Keratinocyte (primary cell): ENCODE measurements around the gene CELSR3. TPM values are rescaled to one million over a fixed set of nuclear protein-coding genes. Genes with fewer than 3 reads are reported as not detected.

Experiments used
- DNase-seq: peaks from one replicate; pipeline ENCODE4 v3.0.0-alpha.2; 2011; ENCODE audit warnings: low read depth, missing footprints, low spot score
- FAIRE-seq: peaks from 2 replicates; lab custom pipeline; 2011; peaks lifted over from hg19 to GRCh38; lab: Jason Lieb, UNC
- H2AFZ ChIP-seq: 2 replicates; pipeline ENCODE4 v1.6.0; 2012; ENCODE audit warnings: low read length, control low read depth, inconsistent platforms; ENCODE audit not compliant: control insufficient read depth
- H3K27ac ChIP-seq: 2 replicates; pipeline ENCODE4 v1.5.1; 2011; ENCODE audit warnings: low read length; ENCODE audit not compliant: control insufficient read depth, insufficient read depth
- H3K27me3 ChIP-seq: 3 replicates; pipeline ENCODE4 v1.6.0; 2011; ENCODE audit warnings: low read length; ENCODE audit not compliant: control insufficient read depth, insufficient read depth; ENCODE audit errors: extremely low read depth
- H3K36me3 ChIP-seq, 2 experiments: 2 replicates in 1 of 2; 3 replicates in 1 of 2; pipeline ENCODE4 v1.5.1; 2011; ENCODE audit warnings: low read length in 2 of 2, mild to moderate bottlenecking in 1 of 2; ENCODE audit not compliant: control insufficient read depth in 2 of 2, insufficient read depth in 2 of 2; ENCODE audit errors: extremely low read depth in 1 of 2
- H3K4me1 ChIP-seq: 3 replicates; pipeline ENCODE4 v1.5.1; 2011; ENCODE audit warnings: low read length; ENCODE audit not compliant: control insufficient read depth, insufficient read depth; ENCODE audit errors: extremely low read depth
- H3K4me2 ChIP-seq: 3 replicates; pipeline ENCODE4 v1.6.0; 2011; ENCODE audit warnings: low read depth, low read length; ENCODE audit not compliant: control insufficient read depth, insufficient read depth; ENCODE audit errors: extremely low read depth
- H3K4me3 ChIP-seq, 3 experiments: fragments of 200-600 bp in 1 of 3; sonication (generic) in 1 of 3; 2 replicates in 2 of 3; 3 replicates in 1 of 3; pipeline ENCODE4 v1.5.1; 2011 to 2016; ENCODE audit warnings: low read length in 3 of 3, mild to moderate bottlenecking in 3 of 3, control low read depth in 2 of 3, inconsistent platforms in 1 of 3, low read depth in 1 of 3, mixed read lengths in 1 of 3, mixed run types in 1 of 3, moderate library complexity in 1 of 3; ENCODE audit not compliant: control insufficient read depth in 2 of 3, insufficient read depth in 2 of 3; ENCODE audit errors: extremely low read depth in 1 of 3
- H3K79me2 ChIP-seq: 2 replicates; pipeline ENCODE4 v1.6.0; 2012; ENCODE audit warnings: low read length; ENCODE audit not compliant: control insufficient read depth, insufficient read depth
- H3K9ac ChIP-seq: 3 replicates; pipeline ENCODE4 v1.6.0; 2011; ENCODE audit warnings: low read length; ENCODE audit not compliant: control insufficient read depth, insufficient read depth; ENCODE audit errors: extremely low read depth
- H3K9me1 ChIP-seq: 3 replicates; pipeline ENCODE4 v1.6.0; 2011; ENCODE audit warnings: low read length; ENCODE audit not compliant: control insufficient read depth, insufficient read depth; ENCODE audit errors: extremely low read depth
- H3K9me3 ChIP-seq: 2 replicates; pipeline ENCODE4 v1.5.1; 2012; ENCODE audit warnings: low read depth, low read length; ENCODE audit not compliant: control insufficient read depth
- H4K20me1 ChIP-seq: 3 replicates; pipeline ENCODE4 v1.6.0; 2011; ENCODE audit warnings: low read length; ENCODE audit not compliant: control insufficient read depth, insufficient read depth; ENCODE audit errors: extremely low read depth
- CTCF ChIP-seq, 3 experiments: IDR thresholded peaks in 1 of 3; conservative IDR thresholded peaks in 1 of 3; optimal IDR thresholded peaks in 1 of 3; 2 replicates in 2 of 3; 3 replicates in 1 of 3; pipeline versions ENCODE3 to v1.5.1; 2011; ENCODE audit warnings: low read length in 3 of 3, mild to moderate bottlenecking in 3 of 3, moderate library complexity in 2 of 3, control low read depth in 1 of 3, inconsistent platforms in 1 of 3; ENCODE audit not compliant: insufficient read depth in 2 of 3; ENCODE audit errors: extremely low read depth in 1 of 3
- EZH2 ChIP-seq: IDR thresholded peaks from one replicate; pipeline ENCODE4 v1.6.1; 2012; ENCODE audit warnings: inconsistent platforms, mild to moderate bottlenecking, low read length, moderate library complexity
- dilution Hi-C: fragments of 300-500 bp; cut with MboI; formaldehyde crosslinking; loops from one replicate; pipeline ENCODE4 v1.7.0; 2020; ENCODE audit warnings: low sequenced_read_pairs; ENCODE audit not compliant: extremely low pct_ligation_motif_present
- polyA plus RNA-seq, 5 experiments: library from polyadenylated mRNA; depleted of rRNA in 3 of 5; stranded (reverse) in 3 of 5; stranded (forward) in 1 of 5; unstranded in 1 of 5; fragments of >200 nt; gene quantifications; 1 replicate in 1 of 5; 2 replicates in 3 of 5; 3 replicates in 1 of 5; pipeline versions ENCODE4 v1.2.1 to v1.2.3, GENCODE V29; 2011 to 2012; ENCODE audit warnings: missing spikeins in 2 of 5, low read depth in 1 of 5, low replicate concordance in 1 of 5

Gene CELSR3
- polyA plus RNA-seq, 1 donor (not counting 4 experiments of a cell fraction or from before 2014, with no cell fraction given), result 0.25 TPM

- no peak for FAIRE-seq
- dilution Hi-C loops, result no loop called here
- H3K27me3 ChIP-seq, result no peaks in the 10 kb centered on the region
- no peak overlapping the region for H2AFZ ChIP-seq
- H3K9me1 ChIP-seq, result no peaks in the 10 kb centered on the region
- H3K79me2 ChIP-seq, result no peaks in the 10 kb centered on the region
- H3K27ac ChIP-seq, result no peak overlapping the region
- H3K9me3 ChIP-seq, result no peaks in the 10 kb centered on the region
- no peaks in the 10 kb centered on the region for H3K4me1 ChIP-seq
- no peak for DNase-seq
- no peak for TF ChIP-seq EZH2
- no peak for TF ChIP-seq CTCF (optimal IDR thresholded peaks at IDR 0.05 in 1 of 3, IDR thresholded peaks at IDR 0.05 in 1 of 3, conservative IDR thresholded peaks at IDR 0.05 in 1 of 3; ENCODE audit: extremely low read depth in 1 of 3, insufficient read depth in 2 of 3, low read length in 3 of 3)
- no peak overlapping the region for H3K9ac ChIP-seq
- no peak overlapping the region for H3K4me3 ChIP-seq
- peaks cover 11 to 18% of the 10 kb centered on the region in 2 experiments for H3K36me3 ChIP-seq
- H3K4me2 ChIP-seq, result no peak overlapping the region
- no peaks in the 10 kb centered on the region for H4K20me1 ChIP-seq
These were observed 9.8 kb upstream of the CELSR3 start for GRCh38 chr3:48672522-48672921.

- no peak overlapping the region for H3K4me3 ChIP-seq
- no peaks in the 10 kb centered on the region for H4K20me1 ChIP-seq
- no peaks in the 10 kb centered on the region for H3K9me1 ChIP-seq
- DNase-seq (no peak), FAIRE-seq (no peak)
- H3K9ac ChIP-seq, result no peak overlapping the region
- peaks cover 15% of the 10 kb centered on the region for H3K27me3 ChIP-seq
- no peaks in the 10 kb centered on the region for H3K36me3 ChIP-seq
- H2AFZ ChIP-seq, result no peak overlapping the region
- no peaks in the 10 kb centered on the region for H3K79me2 ChIP-seq
- TF ChIP-seq EZH2 (no peak), CTCF (optimal IDR thresholded peaks at IDR 0.05 in 1 of 3, IDR thresholded peaks at IDR 0.05 in 1 of 3, conservative IDR thresholded peaks at IDR 0.05 in 1 of 3; ENCODE audit: extremely low read depth in 1 of 3, insufficient read depth in 2 of 3, low read length in 3 of 3) (no peak)
- H3K4me1 ChIP-seq, result peaks cover 5% of the 10 kb centered on the region
- no peaks in the 10 kb centered on the region for H3K9me3 ChIP-seq
- H3K4me2 ChIP-seq, result no peak overlapping the region
- dilution Hi-C loops, result no loop called here
- no peak overlapping the region for H3K27ac ChIP-seq
These were observed 2.2 kb upstream of the CELSR3 start for GRCh38 chr3:48664929-48665328.
